Measurements from ENCODE around the gene NOL4L. TPM values are rescaled to one million over a fixed set of nuclear protein-coding genes. Genes with fewer than 3 reads are reported as not detected.

The NOL4L gene
- total RNA-seq, 1 experiment from 2014 or later: 40.9 TPM

DNA sequence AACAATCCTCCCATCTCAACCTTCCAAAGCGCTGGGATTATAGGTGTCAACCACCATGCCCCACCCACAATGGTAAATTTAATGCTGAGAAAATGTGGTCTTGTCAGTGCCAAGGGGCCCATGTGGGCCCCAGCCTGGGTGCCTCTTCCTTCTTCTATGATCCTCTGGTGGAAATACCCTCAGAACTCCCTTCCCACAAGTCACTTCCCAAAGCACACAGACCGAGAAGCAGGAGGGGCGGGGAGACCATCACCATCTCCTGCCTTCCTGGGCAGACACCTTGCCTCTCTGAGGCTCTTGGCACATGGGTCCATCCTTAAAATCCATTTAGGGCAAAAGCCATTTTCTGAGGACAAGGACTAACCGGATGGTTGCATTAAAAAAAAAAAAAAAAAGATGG lies 59.0 kb downstream of the NOL4L start:
- no peak overlapping the region for H3K27ac ChIP-seq
- H3K36me3 ChIP-seq (ENCODE audit: low read depth): no peaks in the 10 kb centered on the region
- H3K4me1 ChIP-seq (replicated peaks; ENCODE audit: insufficient read depth): peaks cover 20% of the 10 kb centered on the region
- H3K9me2 ChIP-seq (ENCODE audit: insufficient read depth): no peaks in the 10 kb centered on the region
- intact Hi-C loops (cut with micrococcal nuclease; ENCODE audit: unreplicated experiment): no loop called here
- peaks cover 10% of the 10 kb centered on the region; the same call in 1 of the 2 replicates for H3F3A ChIP-seq (ENCODE audit: insufficient read depth, low read depth)
- BruUV-seq (replicated peaks): no TSS peak
- no peaks in the 10 kb centered on the region for H3K9me3 ChIP-seq (ENCODE audit: insufficient read depth, low read depth)
- H3K27me3 ChIP-seq (ENCODE audit: insufficient read depth, low read depth): no peaks in the 10 kb centered on the region
- POLR2A ChIA-PET (ENCODE audit: unreplicated experiment): no interaction called here
- no peak for TF ChIP-seq EZH2 (IDR thresholded peaks at IDR 0.05; ENCODE audit: low read depth)
- TF ChIP-seq, protein P1, sequence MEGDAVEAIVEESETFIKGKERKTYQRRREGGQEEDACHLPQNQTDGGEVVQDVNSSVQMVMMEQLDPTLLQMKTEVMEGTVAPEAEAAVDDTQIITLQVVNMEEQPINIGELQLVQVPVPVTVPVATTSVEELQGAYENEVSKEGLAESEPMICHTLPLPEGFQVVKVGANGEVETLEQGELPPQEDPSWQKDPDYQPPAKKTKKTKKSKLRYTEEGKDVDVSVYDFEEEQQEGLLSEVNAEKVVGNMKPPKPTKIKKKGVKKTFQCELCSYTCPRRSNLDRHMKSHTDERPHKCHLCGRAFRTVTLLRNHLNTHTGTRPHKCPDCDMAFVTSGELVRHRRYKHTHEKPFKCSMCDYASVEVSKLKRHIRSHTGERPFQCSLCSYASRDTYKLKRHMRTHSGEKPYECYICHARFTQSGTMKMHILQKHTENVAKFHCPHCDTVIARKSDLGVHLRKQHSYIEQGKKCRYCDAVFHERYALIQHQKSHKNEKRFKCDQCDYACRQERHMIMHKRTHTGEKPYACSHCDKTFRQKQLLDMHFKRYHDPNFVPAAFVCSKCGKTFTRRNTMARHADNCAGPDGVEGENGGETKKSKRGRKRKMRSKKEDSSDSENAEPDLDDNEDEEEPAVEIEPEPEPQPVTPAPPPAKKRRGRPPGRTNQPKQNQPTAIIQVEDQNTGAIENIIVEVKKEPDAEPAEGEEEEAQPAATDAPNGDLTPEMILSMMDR (conservative IDR thresholded peaks at IDR 0.05): no peak
- H2AFZ ChIP-seq: no peak overlapping the region
- no peak for DNase-seq
- no peaks in the 10 kb centered on the region; the same call in 1 of the 2 replicates for H4K20me1 ChIP-seq (ENCODE audit: insufficient read depth)
- H3K4me3 ChIP-seq: no peak overlapping the region
- no peaks in the 10 kb centered on the region for H3K79me2 ChIP-seq (ENCODE audit: low read depth)
- H3K4me2 ChIP-seq: no peak overlapping the region
- CTCF ChIA-PET: no interaction called here

DNA sequence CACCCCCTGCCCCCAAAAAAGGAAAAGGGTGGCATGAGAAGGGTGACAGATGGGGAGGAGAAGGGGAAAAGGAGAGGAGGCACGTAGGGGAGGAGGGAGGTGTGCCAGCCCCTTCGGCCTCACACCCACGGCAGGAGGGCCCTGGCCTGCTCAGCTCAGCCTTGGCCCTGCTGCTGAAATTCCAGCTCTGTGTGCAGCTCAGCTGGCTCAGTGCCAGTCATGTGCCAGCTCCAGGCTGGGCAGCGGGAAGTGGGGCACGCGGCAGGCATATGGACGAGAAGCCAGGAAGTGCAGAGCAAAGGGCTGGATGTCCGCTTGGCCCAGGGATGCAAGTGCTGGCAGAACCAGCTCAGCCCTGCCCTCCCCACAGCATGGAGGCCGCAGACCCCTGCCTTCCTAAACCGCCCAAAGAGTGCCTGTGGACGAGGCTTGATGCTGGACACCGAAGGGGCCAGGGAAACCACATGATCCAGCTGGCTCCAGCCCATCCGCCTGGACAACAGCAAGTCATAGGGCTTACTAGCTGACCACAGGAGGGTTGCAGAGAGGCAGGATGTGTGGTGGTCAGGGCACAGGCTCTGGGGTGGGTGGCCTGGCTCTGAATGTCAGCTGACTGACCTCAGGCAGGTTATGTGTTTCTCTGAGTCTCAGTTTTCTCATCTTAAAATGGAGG lies 60.2 kb downstream of the NOL4L start:
- no peak overlapping the region for H2AFZ ChIP-seq
- H3K79me2 ChIP-seq (ENCODE audit: low read depth): no peaks in the 10 kb centered on the region
- CTCF ChIA-PET: interaction anchor here (0.6 to 1.4 kb wide), 3 partner anchors 104 to 673 kb away, joined by 3 to 9 read pairs (median 5); no protein-coding TSS in a partner anchor
- no peak overlapping the region for H3K4me2 ChIP-seq
- H3K27me3 ChIP-seq (ENCODE audit: insufficient read depth, low read depth): no peaks in the 10 kb centered on the region
- H3K4me1 ChIP-seq (replicated peaks; ENCODE audit: insufficient read depth): peaks cover 20% of the 10 kb centered on the region
- H3K4me3 ChIP-seq: no peak overlapping the region
- TF ChIP-seq EZH2 (IDR thresholded peaks at IDR 0.05; ENCODE audit: low read depth): no peak
- TF ChIP-seq, protein P1 (conservative IDR thresholded peaks at IDR 0.05): no peak
- POLR2A ChIA-PET (ENCODE audit: unreplicated experiment): no interaction called here
- peaks cover 10% of the 10 kb centered on the region; the same call in 1 of the 2 replicates for H3F3A ChIP-seq (ENCODE audit: insufficient read depth, low read depth)
- DNase-seq: no peak
- H3K27ac ChIP-seq: no peak overlapping the region
- intact Hi-C loops (cut with micrococcal nuclease; ENCODE audit: unreplicated experiment): loop anchor here (5.0 kb wide), 2 partner anchors 252 to 368 kb away; no protein-coding TSS in a partner anchor
- H3K9me3 ChIP-seq (ENCODE audit: insufficient read depth, low read depth): no peaks in the 10 kb centered on the region
- H3K9me2 ChIP-seq (ENCODE audit: insufficient read depth): no peaks in the 10 kb centered on the region
- H3K36me3 ChIP-seq (ENCODE audit: low read depth): no peaks in the 10 kb centered on the region
- BruUV-seq (replicated peaks): no TSS peak
- H4K20me1 ChIP-seq (ENCODE audit: insufficient read depth): no peaks in the 10 kb centered on the region; the same call in 1 of the 2 replicates

DNA sequence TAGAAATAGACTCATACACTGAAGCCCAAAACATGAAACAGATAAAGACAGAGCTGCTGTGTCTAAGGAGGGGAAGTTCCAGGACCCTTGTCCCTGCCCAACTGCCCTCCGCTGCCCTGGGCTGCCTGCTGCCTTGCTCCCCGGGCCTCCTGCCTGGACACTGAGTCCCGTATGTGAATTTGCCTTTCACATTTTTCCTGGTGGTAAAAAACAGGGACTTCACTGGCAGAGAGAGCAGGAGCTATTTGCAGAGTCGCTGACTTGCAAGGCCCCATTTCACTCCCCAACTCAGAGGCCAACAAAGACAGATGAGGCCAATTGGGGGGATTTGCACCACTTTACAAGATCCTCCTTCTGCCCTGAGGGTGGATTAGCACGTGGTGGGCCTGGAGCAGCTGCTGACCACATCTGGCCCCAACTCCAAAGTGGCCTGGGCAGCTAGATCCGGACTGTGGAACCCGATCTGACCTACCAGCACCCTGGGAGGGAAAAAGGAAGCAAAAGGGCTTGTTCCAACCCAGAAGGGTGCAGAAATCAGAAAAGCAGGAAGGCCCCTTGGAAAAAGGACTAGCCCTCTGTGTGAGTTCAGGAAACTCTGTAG lies 61.4 kb downstream of the NOL4L start:
- intact Hi-C loops (cut with micrococcal nuclease; ENCODE audit: unreplicated experiment): loop anchor here (5.0 kb wide), 2 partner anchors 254 to 366 kb away; no protein-coding TSS in a partner anchor
- Histone ChIP-seq H3K79me2 (ENCODE audit: low read depth) (no peaks in the 10 kb centered on the region), H4K20me1 (ENCODE audit: insufficient read depth) (no peaks in the 10 kb centered on the region; the same call in 1 of the 2 replicates), H3K27ac (no peak overlapping the region), H3K9me3 (ENCODE audit: insufficient read depth, low read depth) (no peaks in the 10 kb centered on the region), H3K4me3 (no peak overlapping the region), H3K4me2 (no peak overlapping the region), H3K27me3 (ENCODE audit: insufficient read depth, low read depth) (no peaks in the 10 kb centered on the region), H3F3A (ENCODE audit: insufficient read depth, low read depth) (peaks cover 10% of the 10 kb centered on the region; the same call in 1 of the 2 replicates), H3K4me1 (replicated peaks; ENCODE audit: insufficient read depth) (peaks cover 20% of the 10 kb centered on the region), H3K9me2 (ENCODE audit: insufficient read depth) (no peaks in the 10 kb centered on the region), H3K36me3 (ENCODE audit: low read depth) (no peaks in the 10 kb centered on the region), H2AFZ (no peak overlapping the region)
- BruUV-seq (replicated peaks): no TSS peak
- no peak for TF ChIP-seq EZH2 (IDR thresholded peaks at IDR 0.05; ENCODE audit: low read depth)
- TF ChIP-seq, protein P1 (conservative IDR thresholded peaks at IDR 0.05): no peak
- POLR2A ChIA-PET (ENCODE audit: unreplicated experiment): interaction anchor here (0.6 kb wide), 2 partner anchors 12 to 47 kb away, joined by 3 to 4 read pairs; no protein-coding TSS in a partner anchor
- CTCF ChIA-PET: interaction anchor here (0.5 to 1.4 kb wide), 4 partner anchors 14 to 313 kb away, joined by 3 to 5 read pairs (median 4); no protein-coding TSS in a partner anchor
- DNase-seq: no peak
